H9 (cell line): ENCODE data around the gene TGFBI. TPM values are rescaled to one million over a fixed set of nuclear protein-coding genes. Genes with fewer than 3 reads are reported as not detected.

Source experiments
- DNase-seq: peaks from one replicate; pipeline ENCODE4 v3.0.0-alpha.2; 2017
- H2AFZ ChIP-seq: one replicate; pipeline ENCODE4 v1.6.1; 2013; ENCODE audit warnings: mild to moderate bottlenecking, low read length, control low read depth, moderate library complexity
- H2AK5ac ChIP-seq: 2 replicates; pipeline ENCODE4 v1.6.1; 2013; ENCODE audit warnings: low read length, control low read depth, mixed read lengths; ENCODE audit not compliant: insufficient read length
- H2BK120ac ChIP-seq: one replicate; pipeline ENCODE4 v1.6.1; 2013; ENCODE audit warnings: low read depth, mild to moderate bottlenecking, low read length, control low read depth, inconsistent platforms; ENCODE audit not compliant: poor library complexity, severe bottlenecking
- H2BK12ac ChIP-seq: 2 replicates; pipeline ENCODE4 v1.6.1; 2013; ENCODE audit warnings: low read length, control low read depth, mixed read lengths, low read depth; ENCODE audit not compliant: insufficient read length
- H2BK15ac ChIP-seq: 2 replicates; pipeline ENCODE4 v1.6.1; 2013; ENCODE audit warnings: low read depth, low read length, control low read depth
- H2BK20ac ChIP-seq: one replicate; pipeline ENCODE4 v1.6.1; 2013; ENCODE audit warnings: low read depth, mild to moderate bottlenecking, low read length, control low read depth, inconsistent platforms; ENCODE audit not compliant: poor library complexity, severe bottlenecking
- H2BK5ac ChIP-seq: 2 replicates; pipeline ENCODE4 v1.6.1; 2013; ENCODE audit warnings: low read length, control low read depth, mixed read lengths; ENCODE audit not compliant: insufficient read length
- H3K14ac ChIP-seq: 2 replicates; pipeline ENCODE4 v1.6.1; 2013; ENCODE audit warnings: low read length, control low read depth; ENCODE audit not compliant: insufficient read depth
- H3K18ac ChIP-seq: 2 replicates; pipeline ENCODE4 v1.6.1; 2013; ENCODE audit warnings: low read depth, mild to moderate bottlenecking, mixed read lengths, low read length, control low read depth; ENCODE audit not compliant: insufficient read length
- H3K23ac ChIP-seq: 2 replicates; pipeline ENCODE4 v1.6.1; 2013; ENCODE audit warnings: low read length, control low read depth, mixed read lengths, low read depth; ENCODE audit not compliant: insufficient read length
- H3K23me2 ChIP-seq: 2 replicates; pipeline ENCODE4 v1.6.1; 2013; ENCODE audit warnings: low read depth, mild to moderate bottlenecking, mixed read lengths, low read length, control low read depth; ENCODE audit not compliant: insufficient read length, poor library complexity, severe bottlenecking
- H3K27ac ChIP-seq: 2 replicates; pipeline ENCODE4 v1.5.1; 2013; ENCODE audit warnings: low read length, control low read depth, mixed read lengths, low read depth; ENCODE audit not compliant: insufficient read length
- H3K27me3 ChIP-seq: 2 replicates; pipeline ENCODE4 v1.6.1; 2013; ENCODE audit warnings: low read length, control low read depth, inconsistent platforms; ENCODE audit not compliant: insufficient read depth
- H3K4ac ChIP-seq: 2 replicates; pipeline ENCODE4 v1.6.1; 2013; ENCODE audit warnings: low read depth, mild to moderate bottlenecking, control low read depth, inconsistent platforms, low read length, moderate library complexity
- H3K4me1 ChIP-seq: 2 replicates; pipeline ENCODE4 v1.6.1; 2013; ENCODE audit warnings: low read length, control low read depth, inconsistent platforms; ENCODE audit not compliant: insufficient read depth
- H3K4me2 ChIP-seq: 2 replicates; pipeline ENCODE4 v1.6.1; 2013; ENCODE audit warnings: low read length, control low read depth, mixed read lengths; ENCODE audit not compliant: insufficient read length, insufficient read depth
- H3K56ac ChIP-seq: 2 replicates; pipeline ENCODE4 v1.6.1; 2013; ENCODE audit warnings: low read depth, mild to moderate bottlenecking, mixed read lengths, low read length, control low read depth; ENCODE audit not compliant: insufficient read length
- H3K79me1 ChIP-seq: 2 replicates; pipeline ENCODE4 v1.6.1; 2013; ENCODE audit warnings: low read depth, mild to moderate bottlenecking, moderate library complexity, low read length, control low read depth, inconsistent platforms; ENCODE audit not compliant: insufficient read depth, poor library complexity, severe bottlenecking
- H3K79me2 ChIP-seq: 2 replicates; pipeline ENCODE4 v1.6.1; 2013; ENCODE audit warnings: low read length, control low read depth, inconsistent platforms; ENCODE audit not compliant: insufficient read depth
- H3K9ac ChIP-seq: 2 replicates; pipeline ENCODE4 v1.6.1; 2013; ENCODE audit warnings: low read length, control low read depth, mixed read lengths; ENCODE audit not compliant: insufficient read length; ENCODE audit errors: extremely low read depth
- H3K9me3 ChIP-seq: one replicate; pipeline ENCODE4 v1.6.1; 2013; ENCODE audit warnings: low read depth, low read length, inconsistent platforms; ENCODE audit not compliant: control insufficient read depth
- H3T11ph ChIP-seq: one replicate; pipeline ENCODE4 v1.6.1; 2013; ENCODE audit warnings: mild to moderate bottlenecking, low read length, control low read depth, inconsistent platforms
- H4K20me1 ChIP-seq: one replicate; pipeline ENCODE4 v1.6.1; 2013; ENCODE audit not compliant: control insufficient read depth, insufficient read length, insufficient read depth
- H4K5ac ChIP-seq: 2 replicates; pipeline ENCODE4 v1.6.1; 2013; ENCODE audit warnings: low read depth, mild to moderate bottlenecking, mixed read lengths, low read length, control low read depth; ENCODE audit not compliant: insufficient read length
- H4K8ac ChIP-seq: replicated peaks from 2 replicates; pipeline ENCODE4 v1.6.1; 2013; ENCODE audit warnings: low read length, control low read depth, mixed read lengths, low read depth; ENCODE audit not compliant: insufficient read length
- H4K91ac ChIP-seq: 2 replicates; pipeline ENCODE4 v1.6.1; 2013; ENCODE audit warnings: low read depth, mild to moderate bottlenecking, moderate library complexity, mixed read lengths, low read length, control low read depth; ENCODE audit not compliant: insufficient read length
- H3K27ac Mint-ChIP-seq, 3 experiments: 2 replicates in 2 of 3; 3 replicates in 1 of 3; pipeline ENCODE4 v1.8.0; 2020 to 2021; ENCODE audit warnings: mixed read lengths in 3 of 3, mild to moderate bottlenecking in 1 of 3, moderate library complexity in 1 of 3
- H3K27me3 Mint-ChIP-seq: 2 replicates; pipeline ENCODE4 v1.8.0; 2021; ENCODE audit warnings: low read depth, mild to moderate bottlenecking, moderate library complexity, mixed read lengths
- H3K36me3 Mint-ChIP-seq, 3 experiments: 2 replicates in 2 of 3; 3 replicates in 1 of 3; pipeline ENCODE4 v1.8.0; 2020 to 2021; ENCODE audit warnings: low read depth in 3 of 3, mixed read lengths in 3 of 3; ENCODE audit not compliant: insufficient read depth in 1 of 3
- H3K4me1 Mint-ChIP-seq, 2 experiments: 2 replicates each; pipeline ENCODE4 v1.8.0; 2020; ENCODE audit warnings: mixed read lengths in 2 of 2
- H3K4me3 Mint-ChIP-seq, 2 experiments: 2 replicates in 1 of 2; 3 replicates in 1 of 2; pipeline ENCODE4 v1.8.0; 2020 to 2021; ENCODE audit warnings: mild to moderate bottlenecking in 2 of 2, mixed read lengths in 2 of 2, moderate library complexity in 1 of 2
- H3K9me3 Mint-ChIP-seq, 2 experiments: 2 replicates in 1 of 2; 3 replicates in 1 of 2; pipeline ENCODE4 v1.8.0; 2020; ENCODE audit warnings: mild to moderate bottlenecking in 2 of 2, mixed read lengths in 2 of 2, moderate library complexity in 1 of 2
- CTCF ChIP-seq: fragments of 200-600 bp; sonication (generic); conservative IDR thresholded peaks from 3 replicates; pipeline ENCODE4 v1.8.0; 2021; ENCODE audit warnings: antibody characterized with exemption, mild to moderate bottlenecking
- WGBS: extraction: QIAGEN DNeasy Blood & Tissue Kit; methylation state at CpG from one replicate; pipeline ENCODE4 v1.1.7; 2013; ENCODE audit warnings: missing lambda C conversion rate, low lambda C conversion rate, mixed read lengths; ENCODE audit not compliant: insufficient read length; ENCODE audit errors: extremely low coverage; 5-methylcytosine and 5-hydroxymethylcytosine counted together
- total RNA-seq: library from RNA; stranded (reverse); gene quantifications from 2 replicates; pipeline ENCODE4 v1.2.1, GENCODE V29; 2021

The TGFBI gene
- total RNA-seq, 1 experiment from 2014 or later = 4.7 TPM

- H2AK5ac ChIP-seq = no peak overlapping the region
- H4K20me1 ChIP-seq = no peaks in the 10 kb centered on the region
- H3K27me3 ChIP-seq = no peaks in the 10 kb centered on the region
- H2BK5ac ChIP-seq = no peak overlapping the region
- WGBS = no CpG with 5 or more reads among the region's 16 CpGs
- Mint-ChIP-seq H3K27me3 (peaks cover 4% of the 10 kb centered on the region), H3K9me3 (no peaks in the 10 kb centered on the region), H3K27ac (no peak overlapping the region; a peak in 1 of 7 replicates), H3K36me3 (no peaks in the 10 kb centered on the region), H3K4me3 (no peak overlapping the region), H3K4me1 (peaks cover 5 to 6% of the 10 kb centered on the region in 2 experiments; a peak in 3 of 4 replicates)
- no peak overlapping the region for H2BK12ac ChIP-seq
- H2BK15ac ChIP-seq = no peak overlapping the region
- no peak for DNase-seq
- no peak overlapping the region for H2BK20ac ChIP-seq
- no peaks in the 10 kb centered on the region for H3K79me2 ChIP-seq
- no peaks in the 10 kb centered on the region for H3K4me1 ChIP-seq
- no peak overlapping the region for H4K91ac ChIP-seq
- no peaks in the 10 kb centered on the region for H3K9me3 ChIP-seq
- no peaks in the 10 kb centered on the region for H3K23me2 ChIP-seq
- no peak overlapping the region for H3K56ac ChIP-seq
- H4K8ac ChIP-seq = no peak overlapping the region
- no peak overlapping the region for H3K14ac ChIP-seq
- no peaks in the 10 kb centered on the region for H3K79me1 ChIP-seq
- no peak overlapping the region for H4K5ac ChIP-seq
- H2BK120ac ChIP-seq = no peak overlapping the region
- no peak overlapping the region for H2AFZ ChIP-seq
- H3K27ac ChIP-seq = no peak overlapping the region
- H3K9ac ChIP-seq = no peak overlapping the region
- TF ChIP-seq CTCF = no peak
- H3T11ph ChIP-seq = no peak overlapping the region
- H3K4ac ChIP-seq = no peak overlapping the region
- no peak overlapping the region for H3K23ac ChIP-seq
- no peak overlapping the region for H3K4me2 ChIP-seq
- no peak overlapping the region for H3K18ac ChIP-seq
These were observed 59.4 kb downstream of the TGFBI start for GRCh38 chr5:136087961-136088871.
